WTC11 (cell line): ENCODE measurements around the gene NRXN2. TPM values are rescaled to one million over a fixed set of nuclear protein-coding genes. Genes with fewer than 3 reads are reported as not detected.

Experiments used
- ATAC-seq: fragments of 200-7000 bp; cut with Tn5 transposase; 2 replicates; pipeline ENCODE4 v1.10.0; 2021; ENCODE audit warnings: mild to moderate bottlenecking, moderate library complexity
- CTCF ChIA-PET: fragments of 300-600 bp; sonication (Branson Sonifier 250); formaldehyde crosslinking; loops from one replicate; lab custom pipeline; 2021; ENCODE audit warnings: antibody characterized with exemption; lab: Charles Lee
- POLR2A ChIA-PET: fragments of 350-600 bp; sonication (Branson Sonifier 250); formaldehyde crosslinking; loops from one replicate; lab custom pipeline; 2021; ENCODE audit warnings: antibody characterized with exemption; lab: Charles Lee
- DNase-seq: peaks from one replicate; pipeline ENCODE4 v3.0.0; 2021; ENCODE audit warnings: low spot score
- H3K27ac Mint-ChIP-seq: 2 replicates; pipeline ENCODE4 v1.8.0; 2021; ENCODE audit warnings: mixed read lengths
- H3K27me3 Mint-ChIP-seq: 2 replicates; pipeline ENCODE4 v1.8.0; 2021; ENCODE audit warnings: low read depth, mild to moderate bottlenecking, moderate library complexity, mixed read lengths
- H3K36me3 Mint-ChIP-seq: 2 replicates; pipeline ENCODE4 v1.8.0; 2021; ENCODE audit warnings: mixed read lengths
- H3K4me1 Mint-ChIP-seq: 2 replicates; pipeline ENCODE4 v1.8.0; 2022; ENCODE audit warnings: mixed read lengths
- H3K4me3 Mint-ChIP-seq: 2 replicates; pipeline ENCODE4 v1.8.0; 2021; ENCODE audit warnings: mild to moderate bottlenecking, moderate library complexity, mixed read lengths
- H3K9me3 Mint-ChIP-seq: 2 replicates; pipeline ENCODE4 v1.8.0; 2021; ENCODE audit warnings: mixed read lengths
- ATF1 ChIP-seq: sonication (generic); formaldehyde crosslinking; IDR thresholded peaks from 2 replicates; pipeline ENCODE4 v1.8.1; 2023; ENCODE audit warnings: mild to moderate bottlenecking, moderate library complexity, missing genetic modification reagents
- ATF2 ChIP-seq: sonication (generic); formaldehyde crosslinking; IDR thresholded peaks from 2 replicates; pipeline ENCODE4 v1.8.1; 2022; ENCODE audit warnings: low read depth, missing genetic modification reagents, borderline replicate concordance
- ATF3 ChIP-seq: sonication (generic); formaldehyde crosslinking; conservative IDR thresholded peaks from 2 replicates; pipeline ENCODE4 v1.8.1; 2022; ENCODE audit warnings: mild to moderate bottlenecking, missing genetic modification reagents
- E2F4 ChIP-seq: sonication (generic); formaldehyde crosslinking; IDR thresholded peaks from 2 replicates; pipeline ENCODE4 v1.8.1; 2022; ENCODE audit warnings: low read depth, mild to moderate bottlenecking, moderate library complexity, missing genetic modification reagents, borderline replicate concordance
- E2F5 ChIP-seq: sonication (generic); formaldehyde crosslinking; IDR thresholded peaks from 2 replicates; pipeline ENCODE4 v1.8.1; 2022; ENCODE audit warnings: mild to moderate bottlenecking, moderate library complexity, missing genetic modification reagents
- EMX1 ChIP-seq: fragments of 250-450 bp; sonication (Bioruptor Pico); IDR thresholded peaks from 2 replicates; pipeline ENCODE4 v1.8.0; 2021; ENCODE audit warnings: mild to moderate bottlenecking
- ERG ChIP-seq: fragments of 250-450 bp; sonication (Bioruptor Pico); IDR thresholded peaks from 2 replicates; pipeline ENCODE4 v1.8.0; 2021; ENCODE audit warnings: mild to moderate bottlenecking
- GTF2I ChIP-seq: fragments of 250-450 bp; sonication (Bioruptor Pico); conservative IDR thresholded peaks from 2 replicates; pipeline ENCODE4 v1.4.0; 2021; ENCODE audit warnings: mild to moderate bottlenecking
- IRF1 ChIP-seq: sonication (generic); formaldehyde crosslinking; IDR thresholded peaks from 2 replicates; pipeline ENCODE4 v1.8.0; 2023; ENCODE audit warnings: missing genetic modification reagents
- KAT7 ChIP-seq: sonication (generic); formaldehyde crosslinking; IDR thresholded peaks from 2 replicates; pipeline ENCODE4 v1.8.1; 2023; ENCODE audit warnings: missing genetic modification reagents, mild to moderate bottlenecking, borderline replicate concordance
- MYBL2 ChIP-seq: sonication (generic); formaldehyde crosslinking; IDR thresholded peaks from 2 replicates; pipeline ENCODE4 v1.8.1; 2023; ENCODE audit warnings: mild to moderate bottlenecking, moderate library complexity, missing genetic modification reagents
- NR1H2 ChIP-seq: sonication (generic); formaldehyde crosslinking; IDR thresholded peaks from 2 replicates; pipeline ENCODE4 v1.9.0; 2021; ENCODE audit warnings: mild to moderate bottlenecking, moderate library complexity, missing genetic modification reagents
- RELA ChIP-seq: sonication (generic); formaldehyde crosslinking; IDR thresholded peaks from 2 replicates; pipeline ENCODE4 v1.8.1; 2022; ENCODE audit warnings: missing genetic modification reagents, mild to moderate bottlenecking, borderline replicate concordance
- SMAD3 ChIP-seq: sonication (generic); formaldehyde crosslinking; IDR thresholded peaks from 2 replicates; pipeline ENCODE4 v1.8.0; 2022; ENCODE audit warnings: missing genetic modification reagents, mild to moderate bottlenecking, borderline replicate concordance
- TEAD4 ChIP-seq: sonication (generic); formaldehyde crosslinking; IDR thresholded peaks from 2 replicates; pipeline ENCODE4 v1.8.0; 2022; ENCODE audit warnings: mild to moderate bottlenecking, missing genetic modification reagents
- TP53 ChIP-seq: sonication (generic); formaldehyde crosslinking; IDR thresholded peaks from 2 replicates; pipeline ENCODE4 v1.8.1; 2023; ENCODE audit warnings: mild to moderate bottlenecking, missing genetic modification reagents
- ZNF219 ChIP-seq: sonication (generic); formaldehyde crosslinking; IDR thresholded peaks from 2 replicates; pipeline ENCODE4 v1.8.0; 2023; ENCODE audit warnings: missing genetic modification reagents, mild to moderate bottlenecking, borderline replicate concordance
- ZNF232 ChIP-seq: sonication (generic); formaldehyde crosslinking; IDR thresholded peaks from 2 replicates; pipeline ENCODE4 v1.8.0; 2022; ENCODE audit warnings: mild to moderate bottlenecking, missing genetic modification reagents
- ZNF263 ChIP-seq: sonication (generic); formaldehyde crosslinking; IDR thresholded peaks from 2 replicates; pipeline ENCODE4 v1.8.1; 2022; ENCODE audit warnings: low read depth, mild to moderate bottlenecking, moderate library complexity, missing genetic modification reagents
- total RNA-seq: library from RNA; stranded (reverse); gene quantifications from 3 replicates; pipeline ENCODE4 v1.2.3, GENCODE V29; 2021

NRXN2 gene
- total RNA-seq, 1 experiment from 2014 or later, result 8.6 TPM

GRCh38 chr11:64642871-64643255, 80.1 kb downstream of the NRXN2 start:
- no peaks in the 10 kb centered on the region for H3K9me3 Mint-ChIP-seq
- peaks cover 22% of the 10 kb centered on the region for H3K4me1 Mint-ChIP-seq
- no peak overlapping the region for H3K27ac Mint-ChIP-seq
- peak; percentile 46 for DNase-seq
- no peaks in the 10 kb centered on the region for H3K36me3 Mint-ChIP-seq
- no peak for ATAC-seq
- ChIA-PET POLR2A (interaction anchor here (0.9 to 1.0 kb wide), 2 partner anchors 23 to 77 kb away, joined by 3 to 4 read pairs; no protein-coding TSS in a partner anchor), CTCF (interaction anchor here (0.8 to 5.5 kb wide), 12 partner anchors 8 to 288 kb away, joined by 4 to 72 read pairs (median 8); no protein-coding TSS in a partner anchor)
- peak overlapping the region; percentile 48 for H3K4me3 Mint-ChIP-seq
- peaks cover 46% of the 10 kb centered on the region for H3K27me3 Mint-ChIP-seq
- no peak for TF ChIP-seq EMX1 (CRISPR knock-in tag)
- TF ChIP-seq MYBL2, result no peak
- no peak for TF ChIP-seq TP53 (CRISPR knock-in tag)
- no peak for TF ChIP-seq ATF3 (CRISPR knock-in tag)
- no peak for TF ChIP-seq KAT7 (CRISPR knock-in tag)
- no peak for TF ChIP-seq ZNF219

- CTCF ChIA-PET, result interaction anchor here (1.2 to 5.5 kb wide), 8 partner anchors 9 to 286 kb away, joined by 3 to 72 read pairs (median 8); no protein-coding TSS in a partner anchor
- no peak overlapping the region for H3K4me3 Mint-ChIP-seq
- TF ChIP-seq GTF2I (CRISPR knock-in tag) (no peak), TEAD4 (CRISPR knock-in tag) (no peak), E2F4 (CRISPR knock-in tag) (no peak), NR1H2 (CRISPR knock-in tag) (no peak), E2F5 (no peak), ATF1 (no peak), ATF2 (CRISPR knock-in tag) (no peak), ATF3 (CRISPR knock-in tag) (no peak), IRF1 (no peak), ZNF232 (no peak), SMAD3 (no peak), RELA (no peak), ERG (CRISPR knock-in tag) (no peak), ZNF263 (no peak)
- peaks cover 26% of the 10 kb centered on the region for H3K4me1 Mint-ChIP-seq
- ATAC-seq (no peak), DNase-seq (no peak)
- H3K27ac Mint-ChIP-seq, result no peak overlapping the region
- H3K36me3 Mint-ChIP-seq, result no peaks in the 10 kb centered on the region
- no peaks in the 10 kb centered on the region for H3K9me3 Mint-ChIP-seq
- POLR2A ChIA-PET, result interaction anchor here (0.9 to 1.0 kb wide), 2 partner anchors 23 to 76 kb away, joined by 3 to 4 read pairs; no protein-coding TSS in a partner anchor
- H3K27me3 Mint-ChIP-seq, result peaks cover 47% of the 10 kb centered on the region
These were observed 80.6 kb downstream of the NRXN2 start for GRCh38 chr11:64642418-64642735.
